NCI-H69 (cell line): ENCODE results near the gene CASP12.
A peak's percentile ranks its signal among the peaks of the same experiment; 100 is the strongest.
"Not testable (repeated sequence)": the region's sequence is repeated elsewhere in the genome, so short reads cannot be mapped to it uniquely, and the experiment has no call there.

Experiments used
- DNase-seq: peaks from one replicate; lab custom pipeline; 2025; lab: John Stamatoyannopoulos, UW

The CASP12 gene

DNA sequence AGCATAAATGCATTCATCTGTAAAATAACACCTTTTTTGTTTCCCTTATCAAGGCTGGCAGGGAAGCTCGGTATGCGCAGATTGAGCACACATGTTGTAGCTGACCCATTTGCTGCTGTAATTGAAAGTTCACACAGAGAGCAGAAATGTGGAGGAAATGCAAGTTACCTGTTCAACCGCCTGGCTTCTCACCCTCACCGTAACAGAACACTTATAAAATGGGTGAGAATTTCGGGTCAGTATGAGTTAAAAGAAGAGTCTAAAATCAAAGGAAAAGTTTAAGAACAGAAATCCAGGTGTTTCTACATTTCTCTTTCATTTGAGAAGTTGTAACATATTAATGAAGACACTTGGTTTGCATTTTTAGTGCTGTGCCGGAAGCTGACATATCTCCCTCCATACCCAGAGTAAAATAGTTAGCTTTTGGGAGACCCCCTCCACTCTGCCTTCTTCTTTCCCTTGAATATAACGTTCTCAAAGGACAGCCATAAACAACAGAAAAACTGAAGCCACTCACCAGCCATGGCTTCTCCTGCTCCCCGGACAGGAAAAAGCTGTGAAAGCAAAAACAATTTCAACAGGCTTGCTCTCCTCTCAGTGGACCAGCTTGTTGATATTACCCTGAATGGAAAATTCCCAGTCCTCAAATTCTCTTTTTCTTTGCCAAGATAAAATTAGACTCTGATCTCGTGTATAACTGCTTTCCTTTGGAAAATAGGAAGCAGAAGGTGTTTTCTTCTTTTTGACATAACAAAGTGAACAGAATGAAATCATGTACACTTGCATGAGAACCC lies at the start of gene CASP12:
CASP12 (minus strand) TSS at position 570 of the 794 bp plus-strand sequence.
- no peak for DNase-seq

DNA sequence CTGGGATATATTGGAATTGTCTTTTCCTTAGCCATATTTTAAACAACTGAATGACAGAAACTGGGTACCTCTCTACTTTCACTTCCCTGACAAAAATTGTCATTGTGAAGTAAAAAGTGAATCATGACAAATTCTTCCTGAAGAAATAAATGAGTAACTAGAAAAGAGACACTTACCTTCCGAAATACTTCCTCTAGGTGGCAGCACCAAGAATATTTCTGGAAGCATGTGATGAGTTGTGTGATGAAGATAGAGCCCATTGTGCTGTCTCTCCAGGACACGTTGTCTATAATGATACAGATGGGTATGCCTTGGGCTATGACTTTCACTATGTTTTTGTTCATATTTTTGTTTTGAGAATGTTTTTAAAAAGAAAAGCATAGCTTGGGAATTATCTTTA lies 48.6 kb upstream of the CASP12 start:
- peak; percentile 42 for DNase-seq

DNA sequence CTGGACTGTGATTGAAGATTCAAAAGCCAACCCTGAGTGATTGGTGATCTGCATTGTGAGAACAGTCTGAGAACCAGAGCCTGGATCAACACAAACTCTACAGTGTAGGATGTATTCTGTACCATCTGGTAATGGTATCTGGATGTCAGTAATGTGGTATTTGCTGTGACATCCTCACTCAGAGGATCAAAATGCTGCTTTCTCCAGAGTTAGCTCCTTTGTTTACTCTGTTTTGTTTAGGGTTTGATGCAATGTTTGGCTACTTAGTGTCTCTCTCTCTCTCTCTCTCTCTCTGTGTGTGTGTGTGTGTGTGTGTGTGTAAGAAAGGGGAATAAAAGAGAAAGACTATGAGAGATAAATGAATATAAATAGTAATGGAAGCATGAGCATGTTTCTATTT lies 45.8 kb upstream of the CASP12 start:
- DNase-seq: no peak

DNA sequence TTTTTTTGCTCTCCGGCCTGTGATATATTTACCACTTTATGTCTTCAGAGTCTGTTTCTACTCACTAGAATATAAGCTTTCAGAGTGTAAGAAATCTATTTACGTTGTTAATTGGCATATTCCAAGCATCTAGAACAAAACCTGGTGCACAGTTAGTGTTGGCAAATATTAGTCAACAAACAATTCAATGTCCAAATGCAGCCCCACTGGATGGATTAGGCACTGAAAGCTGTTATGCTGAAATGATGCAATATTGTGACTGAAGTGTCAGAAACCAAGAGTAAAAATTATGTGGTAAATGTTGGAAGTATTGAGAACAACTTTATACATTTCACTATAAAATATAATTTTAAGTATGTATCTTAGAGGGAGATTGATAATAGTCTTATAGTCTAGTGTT lies 45.3 kb upstream of the CASP12 start:
- DNase-seq: no peak

DNA sequence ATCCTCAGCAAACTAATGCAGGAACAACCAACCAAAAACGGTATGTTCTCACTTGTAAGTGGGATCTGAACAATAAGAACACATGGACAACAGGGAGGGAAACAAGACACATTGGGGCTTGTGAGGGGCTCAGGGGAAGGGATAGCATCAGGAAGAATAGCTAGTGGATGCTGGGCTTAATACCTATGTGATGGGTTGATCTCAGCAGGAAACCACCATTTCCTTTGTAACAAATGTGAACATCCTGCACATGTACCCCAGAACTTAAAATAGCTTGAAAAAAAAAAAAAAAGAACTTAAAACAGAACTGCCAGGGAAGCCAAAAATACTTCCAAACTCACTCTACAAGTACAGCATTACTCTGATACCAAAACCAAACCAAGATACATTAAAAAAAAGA lies 36.3 kb upstream of the CASP12 start:
- no peak for DNase-seq

DNA sequence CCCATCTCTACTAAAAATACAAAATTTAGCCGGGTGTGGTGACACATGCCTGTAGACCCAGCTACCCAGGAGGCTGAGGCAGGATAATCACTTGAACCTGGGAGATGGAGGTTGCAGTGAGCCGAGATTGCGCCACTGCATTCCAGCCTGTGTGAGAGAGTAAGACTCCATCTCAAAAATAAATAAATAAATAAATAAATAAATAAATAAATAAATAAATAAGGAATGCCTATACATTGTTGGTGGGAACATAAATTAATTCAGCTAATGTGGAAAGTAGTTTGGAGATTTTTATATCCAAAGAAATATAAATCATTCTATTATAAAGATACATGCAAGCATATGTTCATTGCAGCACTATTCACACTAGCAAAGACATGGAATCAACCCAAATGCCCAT lies 35.8 kb upstream of the CASP12 start:
- DNase-seq: not testable (repeated sequence)

DNA sequence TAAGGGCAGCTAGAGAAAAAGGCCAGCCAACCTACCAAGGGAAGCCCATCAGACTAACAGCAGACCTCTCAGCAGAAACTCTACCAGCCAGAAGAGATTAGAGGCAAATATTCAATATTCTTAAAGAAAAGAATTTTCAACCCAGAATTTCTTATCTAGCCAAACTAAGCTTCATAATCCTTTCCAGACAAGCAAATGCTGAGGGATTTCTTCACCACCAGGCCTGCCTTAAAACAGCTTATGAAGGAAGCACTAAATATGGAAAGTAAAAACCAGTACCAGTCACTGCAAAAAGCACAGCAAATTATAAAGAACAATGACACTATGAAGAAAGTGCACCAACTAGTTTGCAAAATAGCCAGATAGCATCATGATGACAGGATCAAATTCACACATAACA lies 30.6 kb upstream of the CASP12 start:
- no peak for DNase-seq

DNA sequence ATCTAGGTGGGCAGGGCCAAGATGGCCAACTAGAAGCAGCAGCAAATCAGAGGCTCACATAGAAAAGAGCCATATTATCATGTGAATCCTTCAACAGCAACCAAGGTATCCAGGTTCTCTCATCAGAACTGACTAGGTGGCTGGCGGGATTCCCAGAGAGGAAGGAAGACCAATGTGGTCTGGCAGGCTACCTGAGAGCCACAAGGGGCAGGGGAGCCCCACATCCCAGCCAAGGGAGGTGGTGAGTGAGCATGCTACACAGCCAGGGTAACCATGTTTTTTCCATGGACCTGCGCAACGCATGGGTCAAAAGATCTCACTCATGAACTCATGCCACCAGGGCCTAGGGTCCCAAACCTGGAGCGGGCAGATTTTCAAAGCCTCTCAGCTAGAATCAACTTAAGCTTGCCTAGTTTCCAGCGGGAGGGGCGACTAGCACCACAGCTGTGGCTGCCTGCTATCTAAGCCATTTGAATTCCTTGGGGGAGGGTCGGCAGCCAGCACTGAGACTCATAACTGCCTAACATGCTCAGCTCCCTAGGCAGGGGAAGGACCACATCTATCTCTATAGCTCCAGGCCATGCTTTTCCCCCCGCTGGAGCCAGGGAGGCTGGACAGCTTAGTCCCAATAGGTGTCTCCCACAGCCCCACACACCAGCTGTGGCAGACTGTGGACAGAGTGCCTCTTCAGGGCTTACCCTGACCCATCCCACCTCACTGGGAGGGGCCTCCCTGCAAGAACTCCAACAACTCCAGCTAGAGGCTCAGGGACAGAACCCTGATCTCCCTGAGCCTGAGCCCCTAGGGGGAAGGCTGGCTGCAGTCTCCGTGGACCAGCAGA lies 28.7 kb upstream of the CASP12 start:
- DNase-seq: no peak

DNA sequence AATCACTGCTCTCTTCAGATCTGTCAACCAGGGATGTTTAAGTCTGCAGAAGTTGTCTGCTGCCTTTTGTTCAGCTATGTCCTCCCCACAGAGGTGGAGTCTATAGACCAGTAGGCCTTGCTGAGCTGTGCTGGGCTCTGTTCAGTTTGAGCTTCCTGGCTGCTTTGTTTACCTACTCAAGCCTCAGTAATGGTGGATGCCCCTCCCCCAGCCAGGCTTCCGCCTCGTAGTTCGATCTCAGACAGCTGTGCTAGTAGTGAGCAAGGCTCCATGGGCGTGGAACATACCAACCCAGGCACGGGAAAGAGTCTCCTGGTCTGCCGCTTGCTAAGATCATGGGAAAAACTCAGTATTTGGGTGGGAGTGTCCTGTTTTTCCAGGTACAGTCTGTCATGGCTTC lies 27.6 kb upstream of the CASP12 start:
- DNase-seq: no peak

DNA sequence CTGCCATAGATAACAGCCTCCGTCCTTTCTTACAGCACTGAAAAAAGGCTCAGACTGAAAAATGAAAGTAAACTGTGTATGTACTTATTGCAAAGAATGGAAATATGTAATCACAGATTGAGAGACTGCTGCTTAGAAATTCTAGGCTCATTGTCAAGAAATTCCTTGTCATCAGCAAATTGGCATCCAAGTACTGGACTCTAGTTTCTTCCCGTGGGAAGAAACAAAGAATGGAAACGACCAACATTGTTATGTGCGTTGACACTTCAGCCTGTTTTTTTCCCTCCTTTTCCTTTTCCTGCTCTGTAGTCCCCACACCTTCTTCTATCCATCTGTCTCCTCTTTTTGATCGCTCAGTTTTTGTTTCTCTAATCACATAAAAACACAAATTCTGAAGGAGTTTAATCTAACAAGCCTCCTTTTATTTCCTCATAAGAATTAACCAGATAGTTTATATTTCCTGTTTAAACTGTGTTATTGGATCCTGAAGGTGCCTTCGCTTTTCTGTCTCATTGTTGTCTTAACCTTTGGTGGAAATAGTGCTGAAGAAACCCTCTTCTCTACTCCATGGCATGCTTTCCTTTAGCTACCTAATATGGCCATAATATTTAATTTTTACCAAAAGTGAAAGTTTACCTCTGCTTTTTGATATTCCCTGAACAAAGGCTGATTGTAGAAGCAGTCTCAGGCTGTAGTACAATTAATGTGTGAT lies 20.0 kb upstream of the CASP12 start:
- no peak for DNase-seq

DNA sequence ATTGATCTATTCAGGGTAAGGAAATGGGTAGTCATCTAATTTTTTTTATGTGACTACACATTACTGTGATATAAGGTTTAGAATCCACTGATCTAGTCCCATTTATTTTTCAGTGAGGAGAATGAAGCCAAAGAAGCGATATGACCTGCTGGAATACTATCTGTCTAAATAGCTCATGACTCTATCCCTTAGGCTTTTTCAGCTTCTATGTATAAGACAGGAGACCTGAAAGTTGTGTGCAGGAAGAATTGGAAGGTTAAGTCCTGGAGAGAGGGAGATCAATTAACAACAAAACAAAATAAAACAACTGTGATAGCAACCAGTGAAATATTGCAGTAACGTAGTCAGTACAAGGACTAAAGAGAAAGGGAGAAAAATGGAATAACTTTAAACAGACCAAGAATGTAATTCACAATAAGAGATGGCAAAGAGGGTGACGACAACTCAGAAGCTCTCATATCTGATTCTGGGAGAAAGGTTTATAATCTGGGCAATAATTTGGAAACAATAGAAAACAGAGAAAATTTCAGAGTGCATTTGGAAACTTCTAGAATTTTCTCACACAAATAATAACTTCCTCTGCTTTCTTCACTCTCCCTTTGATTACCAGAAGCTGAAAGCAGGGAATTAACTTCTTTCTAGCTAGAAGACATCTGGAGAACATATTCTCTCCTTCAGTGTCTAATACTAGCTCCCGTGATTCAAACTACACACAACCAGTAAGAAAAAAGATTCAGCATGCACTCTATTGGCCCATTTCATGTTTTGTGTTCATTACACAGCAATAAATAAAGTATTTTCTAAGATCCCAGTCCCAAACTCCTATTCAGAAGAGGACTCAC lies 19.2 kb upstream of the CASP12 start:
- DNase-seq: no peak

DNA sequence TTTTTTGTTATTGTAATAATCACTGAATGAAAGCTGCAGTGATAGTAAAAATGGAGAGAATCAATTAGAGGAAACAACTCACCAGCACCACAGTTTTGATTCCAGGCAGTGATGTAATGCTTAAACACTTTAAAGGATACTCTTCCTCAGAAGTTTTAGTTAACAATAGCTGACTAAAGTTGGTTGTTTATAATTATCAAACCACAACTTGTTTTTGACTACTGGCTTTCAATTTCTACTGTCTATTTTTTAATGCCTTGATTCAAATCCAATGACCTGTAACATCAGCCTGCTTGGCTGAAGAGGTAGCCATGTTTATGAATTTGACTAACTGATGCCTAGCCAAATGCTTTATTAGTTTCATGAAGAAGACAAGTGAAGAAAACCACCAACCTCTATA lies 18.2 kb upstream of the CASP12 start:
- DNase-seq: no peak

DNA sequence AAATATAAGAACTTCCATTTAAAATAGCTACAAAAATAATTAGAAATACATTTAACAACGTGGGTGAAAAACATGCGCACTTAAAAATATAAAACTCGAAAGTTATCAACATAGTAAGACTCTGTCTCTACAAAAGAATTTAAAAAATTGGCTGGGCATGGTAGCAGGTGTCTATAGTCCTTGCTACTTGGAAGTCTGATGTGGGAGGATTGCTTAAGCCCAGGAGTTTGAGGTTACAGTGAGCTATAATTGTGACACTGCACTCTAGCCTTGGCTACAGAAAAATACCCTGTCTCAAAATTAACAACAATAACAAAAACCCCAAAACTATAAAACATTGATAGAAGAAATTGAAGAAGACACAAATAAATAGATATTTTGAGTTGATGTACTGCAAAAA lies 13.8 kb upstream of the CASP12 start:
- no peak for DNase-seq

DNA sequence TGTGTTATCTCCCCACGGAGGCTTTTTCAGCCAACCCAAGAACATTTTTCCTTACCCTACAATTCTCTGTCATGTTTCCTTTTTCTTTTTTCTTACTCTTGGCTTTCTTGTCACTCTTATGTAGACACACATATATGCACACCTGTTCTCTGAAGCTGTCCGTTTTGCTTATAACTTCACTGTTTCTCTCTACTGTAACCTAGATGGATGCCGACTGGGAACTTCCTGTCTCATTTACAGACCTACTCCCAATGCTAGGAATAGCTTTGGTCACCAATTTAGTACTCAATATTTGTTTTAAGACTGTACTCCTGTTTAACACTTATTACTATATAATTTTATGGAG lies 9.9 kb upstream of the CASP12 start:
- no peak for DNase-seq

DNA sequence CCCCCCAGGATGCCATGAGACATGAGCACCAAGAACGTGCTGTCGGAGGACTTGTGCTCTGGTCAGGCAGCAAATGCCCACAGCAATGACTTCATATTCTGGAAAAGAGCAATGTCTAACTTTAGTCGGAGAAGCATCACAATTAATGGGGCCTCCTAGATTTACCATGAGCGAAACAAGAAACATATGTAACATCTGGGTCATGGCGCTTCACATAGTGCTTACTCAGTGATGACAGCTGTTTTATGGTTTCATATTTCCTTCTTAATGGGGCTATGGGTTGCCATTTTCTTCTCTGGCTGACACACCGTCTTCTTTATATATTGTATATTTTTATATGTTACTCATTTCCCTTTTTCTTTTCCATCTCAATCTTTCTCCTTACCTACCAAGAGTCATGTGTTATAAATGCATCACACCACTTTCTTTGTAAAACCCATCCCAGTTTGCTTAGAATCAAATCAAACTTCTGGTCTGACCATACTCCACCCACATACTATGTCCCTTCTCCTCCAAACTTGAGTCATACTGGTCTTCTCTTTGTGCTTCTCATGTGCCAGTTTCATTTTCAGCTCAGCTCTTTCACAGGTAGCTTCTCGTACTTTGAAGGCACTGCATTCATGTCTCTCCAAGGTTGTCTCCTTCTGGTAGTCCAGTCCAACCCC lies 9.4 kb upstream of the CASP12 start:
- no peak for DNase-seq

DNA sequence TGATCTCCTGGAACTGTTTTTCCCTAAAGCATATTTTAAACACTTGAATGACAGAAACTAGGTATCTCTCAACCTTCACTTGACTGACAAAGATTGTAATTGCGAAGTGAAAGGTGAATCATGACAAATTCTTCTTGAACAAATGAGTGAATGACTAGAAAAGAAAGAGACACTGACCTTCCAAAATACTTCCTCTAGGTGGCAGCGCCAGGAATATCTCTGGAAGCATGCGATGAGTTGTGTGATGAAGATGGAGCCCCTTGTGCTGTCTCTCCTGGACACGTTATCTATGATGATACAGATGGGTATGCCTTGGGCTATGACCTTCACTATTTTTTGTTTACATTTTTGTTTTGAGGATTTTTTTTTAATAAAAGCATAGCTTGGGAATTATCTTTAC lies 7.0 kb upstream of the CASP12 start:
- no peak for DNase-seq

DNA sequence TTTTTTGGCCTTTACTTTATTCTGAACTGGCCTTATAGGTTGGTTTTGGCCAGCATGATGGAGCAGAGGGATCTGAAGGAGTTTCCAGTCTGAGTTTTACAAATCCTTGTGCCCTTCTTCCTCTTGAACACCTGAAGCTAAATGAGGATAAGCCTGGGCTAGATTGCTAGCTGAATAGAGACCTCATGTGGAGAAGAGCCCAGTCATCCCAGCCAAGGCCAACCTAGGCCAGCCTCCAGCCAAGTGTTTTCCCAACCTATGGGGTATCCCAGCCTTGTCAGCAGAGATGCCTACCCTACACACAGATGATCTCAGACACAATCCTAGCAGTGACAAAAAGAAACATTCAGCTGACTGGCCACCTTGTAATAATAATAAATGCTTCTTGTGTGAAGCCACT lies 966 bp upstream of the CASP12 start:
- DNase-seq: no peak

DNA sequence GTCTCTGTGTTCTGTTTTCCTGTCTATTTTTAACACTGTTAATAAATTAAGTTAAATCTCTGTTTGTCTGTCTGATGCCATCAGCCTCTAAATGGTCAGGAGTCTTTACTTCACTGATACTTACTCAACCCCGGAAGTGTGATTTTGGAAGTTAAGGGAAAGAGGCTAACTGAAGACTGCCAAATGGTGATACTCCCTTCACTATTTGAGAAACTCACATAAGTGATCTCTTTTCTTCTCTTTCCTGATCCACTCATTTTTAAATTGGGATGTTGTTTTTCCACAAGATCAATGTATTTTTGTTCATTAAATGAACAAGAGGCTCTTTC lies 389 bp upstream of the CASP12 start:
- no peak for DNase-seq

DNA sequence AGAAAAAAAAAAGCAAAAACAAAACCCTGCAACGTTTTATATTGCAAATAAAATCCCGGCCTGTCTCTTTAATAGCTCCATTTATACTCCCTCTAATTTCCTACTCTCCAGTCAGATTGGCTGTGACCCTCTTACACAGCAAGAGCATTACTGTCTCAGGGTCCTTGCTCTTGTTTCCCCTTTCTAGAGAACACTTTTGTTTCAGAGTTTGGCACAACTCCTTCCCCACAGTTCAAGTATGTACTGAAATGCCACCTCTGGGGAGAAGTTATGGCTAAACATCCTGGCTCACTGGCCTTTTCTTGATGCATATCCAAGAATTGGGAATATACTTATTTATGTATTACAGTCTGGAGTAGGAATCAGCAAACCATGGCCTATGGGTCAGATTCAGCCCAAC lies 2.6 kb downstream of the CASP12 start:
- DNase-seq: no peak

DNA sequence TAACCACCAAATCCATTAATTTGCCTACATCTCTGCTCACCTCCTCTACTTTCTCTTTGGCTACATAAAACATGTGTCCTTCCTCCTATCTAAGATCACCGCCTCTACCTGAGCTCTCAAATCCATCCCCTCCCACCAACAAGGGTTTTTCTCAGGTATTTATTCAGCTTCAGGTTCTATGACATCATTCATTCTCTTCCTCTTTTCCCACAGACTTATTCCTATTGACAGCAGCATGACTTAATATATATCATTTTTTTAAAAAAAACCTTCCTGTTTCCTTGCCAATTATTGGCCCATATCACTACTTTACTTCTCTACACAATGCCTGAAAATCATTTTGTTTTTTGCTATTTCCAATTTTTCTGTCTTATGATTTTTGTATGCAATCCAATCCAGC lies 4.4 kb downstream of the CASP12 start:
- no peak for DNase-seq

DNA sequence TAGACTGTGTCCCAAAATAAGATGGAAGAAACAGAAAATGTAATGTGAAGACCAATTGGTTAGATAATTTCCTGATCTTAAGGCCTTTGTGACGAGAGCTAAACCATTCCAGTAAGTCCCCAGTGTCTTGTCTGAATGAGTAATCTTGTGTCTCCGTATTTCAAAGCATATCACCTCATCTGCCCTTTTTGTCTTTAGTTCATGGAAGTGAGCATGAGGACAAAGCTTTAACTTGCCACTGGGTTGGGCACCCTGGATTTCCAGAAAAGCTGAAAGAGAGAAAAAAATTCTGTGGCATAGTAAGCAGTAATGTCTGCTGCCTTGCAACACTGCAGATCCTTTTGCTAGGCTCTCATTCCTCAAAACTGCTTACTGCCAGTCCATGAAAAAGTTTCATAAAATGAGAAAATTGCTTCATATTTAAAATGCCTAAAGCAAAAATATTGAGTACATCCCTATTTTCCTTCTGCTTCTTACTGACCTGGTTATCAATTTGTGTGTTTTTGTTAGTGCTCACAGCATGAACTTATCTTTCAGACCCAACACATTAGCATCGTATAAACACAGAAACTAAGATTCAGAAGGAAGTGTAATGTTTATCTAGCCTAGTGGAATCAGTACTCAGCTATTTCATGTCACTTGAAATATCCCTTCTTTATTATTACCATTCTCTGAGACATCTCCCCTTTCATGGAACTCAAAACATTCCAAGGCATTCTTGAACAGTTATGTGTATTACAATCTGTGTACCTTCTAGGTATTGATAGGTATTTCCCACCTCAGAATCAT lies 5.3 kb downstream of the CASP12 start:
- no peak for DNase-seq
